DND-41 (cell line): Measurements from ENCODE around the gene ELOVL7.

ENCODE experiments used
- CTCF ChIP-seq: IDR thresholded peaks from 2 replicates; pipeline ENCODE4 v1.5.1; 2012; ENCODE audit warnings: borderline replicate concordance, low read length, moderate library complexity, mild to moderate bottlenecking; ENCODE audit not compliant: poor library complexity, severe bottlenecking; ENCODE audit errors: extremely low read depth
- EZH2 ChIP-seq: IDR thresholded peaks from 3 replicates; pipeline ENCODE4 v1.6.1; 2012; ENCODE audit warnings: borderline replicate concordance, low read depth, mild to moderate bottlenecking, moderate library complexity, low read length, inconsistent platforms; ENCODE audit not compliant: severe bottlenecking

DNA sequence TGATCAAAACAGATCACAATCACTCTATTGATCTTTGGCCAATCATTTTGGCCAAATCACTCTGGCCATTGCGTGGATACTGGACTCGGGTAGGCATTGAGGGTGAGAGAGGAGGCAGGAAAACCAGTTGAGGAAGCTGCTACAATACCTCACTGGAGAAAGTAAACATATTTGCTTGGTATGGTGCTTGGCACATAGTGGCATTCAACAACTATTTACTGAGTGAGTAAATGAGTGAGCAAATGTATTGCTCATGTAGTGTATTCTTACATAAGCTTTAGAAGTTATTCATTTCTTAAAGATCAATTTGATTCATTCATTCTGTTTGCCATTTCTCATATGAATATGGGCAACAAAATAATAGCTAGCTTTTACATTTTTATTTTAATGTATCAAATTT is 140.1 kb downstream of the ELOVL7 start:
- no peak for TF ChIP-seq CTCF
- no peak for TF ChIP-seq EZH2
